NT2/D1 (cell line): ENCODE measurements around the gene CIAO2B.

Experiments
- DNase-seq: peaks from one replicate; pipeline ENCODE4 v3.0.0-alpha.2; 2011; ENCODE audit warnings: low read depth, low spot score
- H3K27me3 ChIP-seq: 2 replicates; pipeline ENCODE4 v1.6.0; 2011; ENCODE audit warnings: mild to moderate bottlenecking; ENCODE audit not compliant: insufficient read length, insufficient read depth
- H3K36me3 ChIP-seq: 2 replicates; pipeline ENCODE4 v1.6.1; 2011; ENCODE audit warnings: mild to moderate bottlenecking, low read length, mixed read lengths; ENCODE audit not compliant: insufficient read depth, insufficient read length
- H3K4me1 ChIP-seq: 2 replicates; pipeline ENCODE4 v1.5.1; 2011; ENCODE audit not compliant: insufficient read depth, insufficient read length
- H3K4me3 ChIP-seq: 2 replicates; pipeline ENCODE4 v1.5.1; 2011; ENCODE audit warnings: low read depth; ENCODE audit not compliant: insufficient read length
- H3K9ac ChIP-seq: 2 replicates; pipeline ENCODE4 v1.6.0; 2011; ENCODE audit warnings: low read depth; ENCODE audit not compliant: insufficient read length
- H3K9me3 ChIP-seq: 2 replicates; pipeline ENCODE4 v1.5.1; 2011; ENCODE audit warnings: mild to moderate bottlenecking, low read length; ENCODE audit not compliant: insufficient read depth
- SUZ12 ChIP-seq: IDR thresholded peaks from 2 replicates; pipeline ENCODE4 v1.6.1; 2011; ENCODE audit not compliant: insufficient read length, insufficient read depth; ENCODE audit errors: extremely low read depth
- YY1 ChIP-seq: IDR thresholded peaks from 2 replicates; pipeline ENCODE4 v1.6.1; 2011; ENCODE audit not compliant: insufficient read length, insufficient read depth
- ZNF274 ChIP-seq: IDR thresholded peaks from 2 replicates; pipeline ENCODE4 v1.6.1; 2011; ENCODE audit warnings: mild to moderate bottlenecking, low read depth, low read length

CIAO2B gene

GRCh38 chr16:66891360-66891759 lies 42.8 kb downstream of the CIAO2B start:
- Histone ChIP-seq H3K36me3 (peaks cover 10% of the 10 kb centered on the region), H3K4me1 (peaks cover 3% of the 10 kb centered on the region), H3K9ac (no peak overlapping the region), H3K9me3 (no peaks in the 10 kb centered on the region), H3K4me3 (no peak overlapping the region), H3K27me3 (no peaks in the 10 kb centered on the region)
- TF ChIP-seq ZNF274 (no peak), YY1 (no peak), SUZ12 (no peak)
- DNase-seq = no peak

DNA sequence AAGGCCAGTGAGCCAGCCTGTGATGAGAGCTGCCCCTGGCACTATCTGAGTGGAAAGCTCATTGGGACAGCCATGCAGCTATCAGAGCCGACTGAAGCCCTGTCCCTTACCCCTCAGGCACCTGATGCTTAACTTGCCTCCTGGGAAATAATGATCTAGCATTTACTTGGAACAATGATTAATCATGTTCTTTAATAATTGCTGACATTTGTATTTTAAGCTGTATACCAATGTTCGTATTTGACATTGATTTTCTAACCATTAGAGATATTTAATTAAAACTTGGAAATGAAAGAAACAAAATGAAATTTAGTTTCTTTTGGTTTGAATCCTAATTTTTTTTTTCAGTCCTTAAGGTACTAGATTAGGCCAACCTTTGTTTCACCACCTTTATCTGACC lies 43.4 kb downstream of the CIAO2B start:
- no peak for TF ChIP-seq ZNF274
- TF ChIP-seq SUZ12 = no peak
- H3K9me3 ChIP-seq = no peaks in the 10 kb centered on the region
- peaks cover 3% of the 10 kb centered on the region for H3K4me1 ChIP-seq
- DNase-seq = no peak
- no peak overlapping the region for H3K4me3 ChIP-seq
- peaks cover 10% of the 10 kb centered on the region for H3K36me3 ChIP-seq
- H3K27me3 ChIP-seq = no peaks in the 10 kb centered on the region
- no peak overlapping the region for H3K9ac ChIP-seq

- H3K9me3 ChIP-seq = no peaks in the 10 kb centered on the region
- no peaks in the 10 kb centered on the region for H3K27me3 ChIP-seq
- H3K4me3 ChIP-seq = no peak overlapping the region
- H3K9ac ChIP-seq = no peak overlapping the region
- TF ChIP-seq YY1 (no peak), ZNF274 (no peak), SUZ12 (no peak)
- DNase-seq = no peak
- peaks cover 22% of the 10 kb centered on the region for H3K36me3 ChIP-seq
- H3K4me1 ChIP-seq = peaks cover 7% of the 10 kb centered on the region
Measured at GRCh38 chr16:66889622-66890021, 44.6 kb downstream of the CIAO2B start.

GRCh38 chr16:66888647-66889615 lies 45.3 kb downstream of the CIAO2B start:
- Histone ChIP-seq H3K36me3 (peaks cover 27% of the 10 kb centered on the region), H3K4me1 (peaks cover 4% of the 10 kb centered on the region), H3K27me3 (no peaks in the 10 kb centered on the region), H3K9ac (no peak overlapping the region), H3K9me3 (no peaks in the 10 kb centered on the region), H3K4me3 (no peak overlapping the region)
- no peak for DNase-seq
- TF ChIP-seq YY1 (no peak), ZNF274 (no peak), SUZ12 (no peak)

DNA sequence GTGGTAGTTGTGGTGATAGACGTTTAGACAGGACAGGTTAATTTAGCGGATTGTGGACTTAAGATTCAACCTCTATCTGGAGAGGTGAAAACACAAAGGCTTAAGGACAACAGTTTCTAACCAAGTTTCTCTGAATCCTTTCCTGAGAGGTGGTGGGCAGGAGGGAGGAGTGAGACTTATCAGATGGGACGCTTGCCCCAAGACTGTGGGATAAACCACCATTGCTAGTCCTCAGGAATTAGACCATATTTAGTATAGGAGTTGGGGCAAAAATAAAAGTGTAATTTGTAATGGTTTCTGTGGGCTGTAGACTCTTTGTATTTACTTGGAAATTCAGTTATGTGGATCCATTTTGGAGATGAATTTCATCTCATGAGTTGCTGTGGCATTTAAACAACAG lies 47.3 kb downstream of the CIAO2B start:
- Histone ChIP-seq H3K9ac (no peak overlapping the region), H3K36me3 (peaks cover 30% of the 10 kb centered on the region), H3K4me3 (no peak overlapping the region), H3K9me3 (no peaks in the 10 kb centered on the region), H3K4me1 (peaks cover 4% of the 10 kb centered on the region), H3K27me3 (no peaks in the 10 kb centered on the region)
- TF ChIP-seq ZNF274 (no peak), YY1 (no peak), SUZ12 (no peak)
- DNase-seq = no peak

DNA sequence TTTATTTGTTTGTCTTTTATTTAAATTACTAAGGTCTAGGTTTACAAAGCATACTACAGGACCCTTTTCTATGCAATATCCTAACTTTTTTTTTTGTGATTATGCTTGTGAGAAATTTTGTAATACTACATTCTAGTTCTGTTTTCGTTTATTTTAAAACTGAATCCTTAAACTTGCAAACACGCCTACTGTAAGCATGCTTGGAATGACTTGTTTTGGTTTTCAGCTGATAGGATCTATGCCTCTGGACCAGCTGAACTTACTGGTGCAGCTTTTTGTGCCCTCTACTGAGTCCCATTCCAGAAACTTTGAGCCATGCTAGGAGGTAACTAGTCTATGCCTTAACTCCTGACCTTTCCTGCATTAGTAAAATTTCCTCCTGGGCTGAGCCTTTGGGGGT lies 47.9 kb downstream of the CIAO2B start:
- no peak overlapping the region for H3K9ac ChIP-seq
- peaks cover 4% of the 10 kb centered on the region for H3K4me1 ChIP-seq
- H3K36me3 ChIP-seq = peaks cover 28% of the 10 kb centered on the region
- H3K9me3 ChIP-seq = no peaks in the 10 kb centered on the region
- H3K4me3 ChIP-seq = no peak overlapping the region
- no peaks in the 10 kb centered on the region for H3K27me3 ChIP-seq
- no peak for TF ChIP-seq SUZ12
- TF ChIP-seq ZNF274 = no peak
- DNase-seq = no peak

GRCh38 chr16:66885491-66885890 lies 48.7 kb downstream of the CIAO2B start:
- Histone ChIP-seq H3K4me1 (peaks cover 4% of the 10 kb centered on the region), H3K9ac (no peak overlapping the region), H3K27me3 (no peaks in the 10 kb centered on the region)

More at GRCh38 chr16:66885491-66885890, 48.7 kb downstream of the CIAO2B start:
- no peak for DNase-seq
- TF ChIP-seq ZNF274 = no peak
- TF ChIP-seq YY1 = no peak
- TF ChIP-seq SUZ12 = no peak
- Histone ChIP-seq H3K4me3 (no peak overlapping the region), H3K36me3 (peaks cover 26% of the 10 kb centered on the region), H3K9me3 (no peaks in the 10 kb centered on the region)
